ENCODE data around the gene APCDD1L. TPM values are rescaled to one million over a fixed set of nuclear protein-coding genes. Genes with fewer than 3 reads are reported as not detected.

APCDD1L gene
- total RNA-seq, 1 donor from 2014 or later, result not detected

DNA sequence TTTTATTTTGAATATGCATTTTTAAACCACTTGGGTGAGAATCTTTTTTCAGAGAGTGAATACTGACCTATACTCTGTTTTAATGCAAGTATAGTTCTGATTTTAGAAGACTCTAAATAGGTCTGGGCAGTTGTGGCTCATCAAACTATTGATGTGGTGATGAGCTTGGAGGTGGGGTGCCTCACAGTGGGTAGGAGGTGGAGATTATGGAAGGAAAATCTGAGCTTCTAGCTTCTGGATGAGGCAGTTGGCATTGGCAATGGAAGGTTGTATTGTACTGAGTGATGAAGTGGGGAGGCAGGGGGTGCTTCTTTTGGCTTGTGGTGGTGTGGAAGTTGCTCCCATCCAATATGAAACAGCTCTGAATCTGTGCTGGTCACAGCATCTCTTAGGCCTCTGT, 73.5 kb downstream of the APCDD1L start:
- Mint-ChIP-seq H3K27ac (ENCODE audit: unreplicated experiment) (no peak overlapping the region), H3K4me3 (ENCODE audit: unreplicated experiment) (no peak overlapping the region), H3K36me3 (ENCODE audit: unreplicated experiment) (no peaks in the 10 kb centered on the region), H3K9me3 (ENCODE audit: unreplicated experiment) (no peaks in the 10 kb centered on the region), H3K27me3 (ENCODE audit: unreplicated experiment) (no peaks in the 10 kb centered on the region), H3K4me1 (ENCODE audit: low read depth, unreplicated experiment) (peaks cover 10% of the 10 kb centered on the region)
- TF ChIP-seq, protein P1, sequence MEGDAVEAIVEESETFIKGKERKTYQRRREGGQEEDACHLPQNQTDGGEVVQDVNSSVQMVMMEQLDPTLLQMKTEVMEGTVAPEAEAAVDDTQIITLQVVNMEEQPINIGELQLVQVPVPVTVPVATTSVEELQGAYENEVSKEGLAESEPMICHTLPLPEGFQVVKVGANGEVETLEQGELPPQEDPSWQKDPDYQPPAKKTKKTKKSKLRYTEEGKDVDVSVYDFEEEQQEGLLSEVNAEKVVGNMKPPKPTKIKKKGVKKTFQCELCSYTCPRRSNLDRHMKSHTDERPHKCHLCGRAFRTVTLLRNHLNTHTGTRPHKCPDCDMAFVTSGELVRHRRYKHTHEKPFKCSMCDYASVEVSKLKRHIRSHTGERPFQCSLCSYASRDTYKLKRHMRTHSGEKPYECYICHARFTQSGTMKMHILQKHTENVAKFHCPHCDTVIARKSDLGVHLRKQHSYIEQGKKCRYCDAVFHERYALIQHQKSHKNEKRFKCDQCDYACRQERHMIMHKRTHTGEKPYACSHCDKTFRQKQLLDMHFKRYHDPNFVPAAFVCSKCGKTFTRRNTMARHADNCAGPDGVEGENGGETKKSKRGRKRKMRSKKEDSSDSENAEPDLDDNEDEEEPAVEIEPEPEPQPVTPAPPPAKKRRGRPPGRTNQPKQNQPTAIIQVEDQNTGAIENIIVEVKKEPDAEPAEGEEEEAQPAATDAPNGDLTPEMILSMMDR (IDR thresholded peaks at IDR 0.05; ENCODE audit: partially characterized antibody, unreplicated experiment), result no peak
- DNase-seq, result no peak

DNA sequence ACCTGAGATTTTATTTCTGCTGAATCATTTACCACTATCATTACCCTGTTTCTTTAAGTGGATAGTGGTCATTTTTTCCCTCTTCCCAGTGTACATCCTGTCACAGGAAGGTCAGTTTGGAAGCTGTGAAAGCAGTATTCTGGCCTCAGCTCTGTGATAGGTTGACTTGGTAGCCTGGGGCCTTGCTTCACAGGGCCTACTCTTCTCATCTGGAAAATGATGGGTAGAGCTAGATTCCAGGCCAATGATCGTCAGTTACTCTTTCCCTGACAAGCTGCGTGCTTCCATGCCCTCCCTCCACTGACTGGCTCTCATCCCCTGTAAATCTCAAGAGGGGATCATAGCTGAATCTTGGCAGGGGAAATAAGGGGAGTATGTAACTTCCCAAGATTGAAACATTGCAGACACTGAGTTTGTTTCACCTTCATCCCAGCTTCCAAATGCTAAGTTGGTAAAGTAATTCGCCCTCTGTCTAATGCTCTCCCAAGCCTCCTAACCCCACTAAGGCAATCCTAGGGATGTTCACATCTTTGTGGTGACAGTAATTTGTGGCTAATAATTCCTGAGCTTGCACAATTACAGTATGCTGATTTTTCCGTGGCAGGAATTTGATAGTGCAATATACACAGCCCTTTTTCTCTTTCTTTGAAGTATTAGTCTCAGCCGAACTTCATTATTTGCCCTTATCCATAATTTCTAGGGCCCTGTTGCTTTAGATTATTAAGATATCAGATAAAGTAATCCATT, 75.0 kb downstream of the APCDD1L start:
- Mint-ChIP-seq H3K4me1 (ENCODE audit: low read depth, unreplicated experiment) (peaks cover 9% of the 10 kb centered on the region), H3K27me3 (ENCODE audit: unreplicated experiment) (no peaks in the 10 kb centered on the region), H3K36me3 (ENCODE audit: unreplicated experiment) (no peaks in the 10 kb centered on the region), H3K4me3 (ENCODE audit: unreplicated experiment) (no peak overlapping the region), H3K27ac (ENCODE audit: unreplicated experiment) (no peak overlapping the region), H3K9me3 (ENCODE audit: unreplicated experiment) (no peaks in the 10 kb centered on the region)
- DNase-seq, result no peak
- TF ChIP-seq, protein P1 (IDR thresholded peaks at IDR 0.05; ENCODE audit: partially characterized antibody, unreplicated experiment), result no peak

DNA sequence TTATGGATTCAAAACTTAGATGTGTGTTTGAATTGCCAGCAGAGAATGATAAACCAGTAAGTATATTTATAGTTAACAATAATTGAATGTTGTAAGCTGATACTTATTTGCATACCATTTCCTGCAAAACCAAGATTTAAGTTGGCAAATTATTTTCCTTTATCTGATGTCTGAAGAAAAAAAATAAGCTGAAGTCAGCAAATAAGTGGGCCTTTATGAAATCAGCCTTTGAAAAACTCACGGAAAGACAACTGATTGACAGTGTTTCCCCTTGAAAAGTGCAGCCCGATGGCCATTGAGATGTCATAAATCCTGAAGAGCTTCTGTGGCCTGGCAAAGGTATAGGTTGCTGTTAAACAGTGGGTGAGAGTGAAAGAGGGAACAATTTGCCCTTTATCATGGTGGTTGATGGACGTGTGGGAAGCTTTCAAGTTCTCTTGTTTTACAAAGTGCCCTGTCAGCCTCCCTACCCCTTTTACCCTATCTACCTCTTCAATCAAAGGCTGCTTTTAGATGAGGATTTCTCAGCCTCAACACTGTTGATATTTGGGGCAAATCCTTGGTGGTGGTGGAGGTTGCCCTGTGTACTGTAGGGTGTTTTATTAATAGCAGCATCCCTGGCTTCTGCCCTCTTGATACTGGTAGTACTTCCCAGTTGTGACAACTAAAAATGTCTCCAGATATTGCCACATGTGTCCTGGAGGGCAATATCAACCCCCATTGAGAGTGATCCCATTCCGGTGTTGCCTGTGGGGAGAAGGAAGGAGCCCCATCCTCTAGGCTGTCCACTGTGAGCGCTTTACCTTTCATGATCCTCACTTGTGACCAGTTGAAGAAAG, 76.0 kb downstream of the APCDD1L start:
- TF ChIP-seq, protein P1 (IDR thresholded peaks at IDR 0.05; ENCODE audit: partially characterized antibody, unreplicated experiment), result no peak
- no peaks in the 10 kb centered on the region for H3K36me3 Mint-ChIP-seq (ENCODE audit: unreplicated experiment)
- peaks cover 4% of the 10 kb centered on the region for H3K4me1 Mint-ChIP-seq (ENCODE audit: low read depth, unreplicated experiment)
- no peak overlapping the region for H3K4me3 Mint-ChIP-seq (ENCODE audit: unreplicated experiment)
- no peak for DNase-seq
- H3K27me3 Mint-ChIP-seq (ENCODE audit: unreplicated experiment), result no peaks in the 10 kb centered on the region
- H3K9me3 Mint-ChIP-seq (ENCODE audit: unreplicated experiment), result no peaks in the 10 kb centered on the region
- H3K27ac Mint-ChIP-seq (ENCODE audit: unreplicated experiment), result no peak overlapping the region

DNA sequence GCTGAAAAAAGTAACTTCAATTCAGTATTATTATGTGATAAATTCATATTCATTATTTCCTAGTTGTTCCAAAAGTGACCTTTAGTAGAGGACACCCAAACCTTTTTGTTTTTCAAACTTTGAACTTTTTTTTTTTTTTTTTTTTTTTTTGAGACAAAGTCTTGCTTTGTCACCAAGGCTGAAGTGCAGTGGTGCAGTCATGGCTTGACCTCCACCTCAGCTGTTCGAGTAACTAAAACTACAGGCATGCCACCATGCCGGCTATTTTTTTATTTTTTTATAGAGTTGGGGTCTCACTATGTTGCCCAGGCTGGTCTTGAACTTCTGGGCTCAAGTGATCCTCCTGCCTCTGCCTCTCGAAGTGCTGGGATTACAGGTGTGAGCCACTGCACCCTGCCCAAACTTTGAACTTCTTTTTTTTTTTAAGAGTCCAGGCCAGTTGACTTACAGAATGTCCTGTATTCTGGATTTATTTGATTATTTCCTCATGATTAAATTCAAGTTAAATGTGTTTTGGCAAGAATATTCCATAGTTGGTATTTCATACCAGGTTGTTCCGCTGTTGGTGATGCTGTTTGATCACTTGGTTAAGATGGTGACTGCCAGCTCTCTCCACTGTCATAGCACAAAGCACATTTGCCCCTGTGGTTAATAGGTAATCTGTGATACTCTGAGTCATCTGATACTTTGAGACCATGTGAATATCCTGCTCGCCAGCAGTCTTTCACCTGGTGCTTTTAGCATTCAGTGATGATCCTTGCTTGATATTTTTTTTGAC, 78.1 kb downstream of the APCDD1L start:
- Mint-ChIP-seq H3K27ac (ENCODE audit: unreplicated experiment) (no peak overlapping the region), H3K36me3 (ENCODE audit: unreplicated experiment) (no peaks in the 10 kb centered on the region), H3K4me1 (ENCODE audit: low read depth, unreplicated experiment) (peaks cover 5% of the 10 kb centered on the region), H3K9me3 (ENCODE audit: unreplicated experiment) (no peaks in the 10 kb centered on the region), H3K27me3 (ENCODE audit: unreplicated experiment) (no peaks in the 10 kb centered on the region), H3K4me3 (ENCODE audit: unreplicated experiment) (no peak overlapping the region)
- DNase-seq, result no peak
- TF ChIP-seq, protein P1 (IDR thresholded peaks at IDR 0.05; ENCODE audit: partially characterized antibody, unreplicated experiment), result no peak
